TTC549 (cell line): ENCODE results near the gene SLC16A6.
"Not testable (repeated sequence)": the region's sequence is repeated elsewhere in the genome, so short reads cannot be mapped to it uniquely, and the experiment has no call there.

Experiments used
- FAIRE-seq: peaks from 2 replicates; lab custom pipeline; 2012; peaks lifted over from hg19 to GRCh38; lab: Jason Lieb, UNC

Gene SLC16A6

DNA sequence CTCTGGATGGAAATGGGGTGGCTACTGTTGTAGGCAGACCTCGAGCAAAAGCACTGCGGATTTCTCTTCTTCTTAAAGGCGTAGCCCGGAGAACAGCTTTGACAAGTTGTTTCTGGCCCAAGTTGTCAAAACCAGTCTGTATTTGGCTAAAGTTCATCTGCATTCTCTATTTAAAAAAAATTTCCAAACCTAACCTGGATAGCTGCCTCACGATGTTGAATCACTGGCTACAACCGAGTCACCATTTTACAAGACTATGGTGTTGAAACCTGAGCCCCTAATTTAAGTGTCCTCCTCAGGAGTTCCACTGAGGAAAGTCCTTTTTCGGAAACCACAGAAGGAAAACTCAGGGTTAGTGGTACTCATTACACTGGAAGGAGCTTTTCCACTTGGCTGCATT is 1.5 kb downstream of the SLC16A6 start:
- no peak for FAIRE-seq

DNA sequence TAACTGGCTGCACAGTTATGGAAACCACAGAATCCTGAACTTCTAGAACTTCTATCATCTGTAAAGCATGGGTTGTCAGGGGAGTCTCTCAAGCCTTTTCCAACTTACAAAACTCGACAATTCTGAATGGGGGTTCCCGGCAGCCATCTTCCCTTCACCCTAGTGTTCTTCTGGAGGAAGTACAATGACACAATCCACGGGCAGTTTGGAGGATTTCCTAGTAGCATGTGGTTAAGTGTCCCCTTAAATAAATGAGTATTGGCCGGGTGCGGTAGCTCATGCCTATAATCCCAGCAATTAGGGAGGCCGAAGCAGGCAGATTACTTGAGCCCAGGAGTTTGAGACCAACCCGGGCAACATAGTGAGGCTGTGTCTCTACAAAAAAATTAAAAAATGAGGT is 2.1 kb downstream of the SLC16A6 start:
- FAIRE-seq, result no peak

DNA sequence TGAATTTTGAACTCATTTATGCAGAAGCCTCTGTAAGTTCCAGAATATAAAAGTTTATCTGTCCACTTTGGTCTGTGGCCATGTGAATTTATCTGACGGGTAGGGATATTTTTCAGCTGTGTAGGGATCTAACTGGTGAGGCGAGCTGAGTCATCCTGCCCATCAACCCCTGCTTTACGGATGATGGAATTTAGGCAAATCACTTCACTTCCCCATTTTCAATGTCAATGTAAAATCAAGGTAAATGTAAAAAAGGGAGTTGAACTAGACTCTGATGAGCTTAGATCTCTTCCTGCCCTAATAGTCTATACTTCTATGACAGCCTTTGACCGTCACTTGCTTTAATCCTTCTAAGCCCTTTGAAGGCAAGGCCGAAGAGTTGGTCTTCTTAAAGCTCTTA is 2.6 kb downstream of the SLC16A6 start:
- FAIRE-seq, result no peak

DNA sequence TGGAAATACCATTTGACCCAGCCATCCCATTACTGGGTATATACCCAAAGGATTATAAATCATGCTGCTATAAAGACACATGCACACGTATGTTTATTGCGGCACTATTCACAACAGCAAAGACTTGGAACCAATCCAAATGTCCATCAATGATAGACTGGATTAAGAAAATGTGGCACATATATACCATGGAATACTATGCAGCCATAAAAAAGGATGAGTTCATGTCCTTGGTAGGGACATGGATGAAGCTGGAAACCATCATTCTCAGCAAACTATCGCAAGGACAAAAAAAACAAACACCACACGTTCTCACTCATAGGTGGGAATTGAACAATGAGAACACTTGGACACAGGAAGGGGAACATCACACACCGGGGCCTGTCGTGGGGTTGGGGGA is 9.0 kb downstream of the SLC16A6 start:
- not testable (repeated sequence) for FAIRE-seq

DNA sequence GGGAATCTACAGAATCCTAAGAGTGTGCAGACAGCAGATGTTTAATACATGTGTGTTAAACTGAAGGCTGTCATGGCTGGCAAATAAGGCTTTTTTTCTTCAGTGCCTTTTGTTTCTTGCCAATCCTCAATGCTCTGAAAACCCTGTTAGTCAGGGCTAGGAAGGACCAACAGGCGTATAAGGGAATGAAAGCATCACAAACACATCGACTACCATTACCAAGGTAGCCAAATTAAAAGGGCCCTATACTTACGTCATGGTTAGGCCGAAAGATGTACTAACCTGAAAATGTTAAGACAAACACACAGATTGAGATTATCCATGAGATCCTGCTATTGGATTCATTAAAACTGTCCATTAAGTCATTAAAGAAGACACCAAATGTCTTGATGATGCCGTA is 13.1 kb downstream of the SLC16A6 start:
- no peak for FAIRE-seq

DNA sequence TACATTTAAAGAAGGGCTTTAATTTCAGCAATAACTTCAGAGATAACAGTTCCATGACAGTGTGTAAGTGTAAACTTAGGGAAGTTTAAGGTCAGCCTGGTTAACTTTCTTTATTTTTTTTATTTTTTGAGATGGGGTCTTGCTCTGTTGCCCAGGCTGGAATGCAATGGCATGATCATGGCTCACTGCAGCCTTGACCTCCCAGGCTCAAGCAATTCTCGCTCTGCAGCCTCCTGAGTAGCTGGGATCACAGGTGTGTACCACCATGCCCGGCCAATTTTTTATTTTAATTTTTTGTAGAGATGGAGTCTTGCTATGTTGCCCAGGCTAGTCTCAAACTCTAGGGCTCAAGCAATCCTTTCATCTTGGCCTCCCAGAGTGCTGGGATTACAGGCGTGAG is 14.6 kb downstream of the SLC16A6 start:
- not testable (repeated sequence) for FAIRE-seq

DNA sequence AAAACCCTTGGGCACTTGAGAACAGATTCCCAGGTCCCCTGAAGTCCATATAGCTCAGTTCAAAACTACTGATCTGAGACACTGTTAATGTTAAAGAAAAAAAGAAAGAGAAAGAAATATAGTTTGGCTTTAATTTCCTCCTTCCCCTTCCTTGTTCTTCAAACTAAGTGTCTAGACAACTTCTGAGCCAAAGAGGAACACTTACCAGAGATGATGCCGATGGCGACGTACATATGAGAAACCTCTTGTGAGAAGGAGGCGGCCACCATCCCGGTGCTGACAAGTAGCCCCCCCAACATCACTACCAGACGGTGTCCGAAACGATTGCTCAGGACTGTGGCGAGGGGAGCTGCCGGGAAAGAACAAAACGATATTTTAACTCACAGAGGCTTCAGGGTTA is 17.2 kb downstream of the SLC16A6 start:
- no peak for FAIRE-seq

DNA sequence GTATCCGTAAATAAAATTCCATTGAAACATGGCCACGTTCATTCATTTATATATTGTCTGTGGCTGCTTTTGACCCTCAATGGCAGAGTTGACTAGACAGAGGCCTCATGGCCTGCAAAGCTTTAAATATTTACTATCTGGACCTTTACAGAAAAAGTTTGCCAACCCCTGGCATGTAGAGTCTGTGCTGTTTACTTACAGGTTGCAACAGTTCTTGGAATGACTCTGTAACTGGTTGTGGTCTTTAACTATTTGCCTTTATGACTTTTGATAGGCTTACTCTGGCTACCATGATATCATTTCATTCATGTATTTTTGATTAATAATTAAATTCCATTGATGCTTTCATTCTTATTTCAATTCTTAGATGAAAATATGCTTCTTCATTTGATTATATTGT is 25.1 kb downstream of the SLC16A6 start:
- FAIRE-seq, result not testable (repeated sequence)

DNA sequence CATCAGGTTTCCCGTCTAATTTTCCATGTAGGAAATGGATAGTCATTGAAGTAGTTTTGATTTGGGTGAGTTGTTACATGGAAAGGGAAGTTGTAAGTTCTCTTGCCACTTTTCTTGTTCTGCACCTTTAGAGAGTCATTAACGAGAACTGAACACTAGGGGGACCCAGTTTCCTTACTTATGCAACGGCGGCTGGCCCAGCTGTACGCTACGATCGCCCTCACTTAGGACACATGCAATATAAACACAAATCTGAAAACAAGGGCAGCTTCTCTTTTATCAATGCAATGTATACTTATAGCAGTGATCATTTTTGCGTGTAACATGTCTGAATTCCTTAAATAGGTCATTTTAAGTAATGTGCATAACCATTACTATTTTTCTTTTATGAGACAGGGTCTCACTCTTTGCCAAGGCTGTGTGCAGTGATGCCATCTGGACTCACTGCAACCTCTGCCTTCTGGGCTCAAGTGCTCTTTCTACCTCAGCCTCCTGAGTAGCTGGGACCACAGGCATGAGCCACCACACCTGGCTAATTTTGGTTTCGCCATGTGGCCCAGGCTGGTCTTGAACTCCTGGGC is 27.7 kb downstream of the SLC16A6 start:
- FAIRE-seq, result peak; percentile 92

DNA sequence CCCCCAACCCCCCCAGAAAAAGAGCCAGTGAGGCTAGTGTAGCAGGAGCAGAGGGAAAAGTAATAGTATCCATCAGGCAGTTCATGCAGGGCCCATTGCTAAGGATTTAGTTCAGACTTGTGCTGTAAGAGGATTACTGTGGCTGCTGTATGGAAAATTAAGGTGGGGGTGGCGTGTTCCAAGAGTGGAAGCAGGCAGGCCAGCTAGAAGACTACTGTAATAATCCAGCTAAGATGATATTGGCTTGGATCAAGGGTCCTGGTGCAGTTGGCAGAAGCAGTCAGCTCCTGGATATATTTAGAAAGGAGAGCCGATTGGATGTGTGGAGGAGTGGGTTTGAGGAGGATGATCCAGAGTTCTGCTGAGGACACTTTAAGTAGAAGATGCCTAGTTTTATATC is 28.5 kb downstream of the SLC16A6 start:
- FAIRE-seq, result not testable (repeated sequence)

DNA sequence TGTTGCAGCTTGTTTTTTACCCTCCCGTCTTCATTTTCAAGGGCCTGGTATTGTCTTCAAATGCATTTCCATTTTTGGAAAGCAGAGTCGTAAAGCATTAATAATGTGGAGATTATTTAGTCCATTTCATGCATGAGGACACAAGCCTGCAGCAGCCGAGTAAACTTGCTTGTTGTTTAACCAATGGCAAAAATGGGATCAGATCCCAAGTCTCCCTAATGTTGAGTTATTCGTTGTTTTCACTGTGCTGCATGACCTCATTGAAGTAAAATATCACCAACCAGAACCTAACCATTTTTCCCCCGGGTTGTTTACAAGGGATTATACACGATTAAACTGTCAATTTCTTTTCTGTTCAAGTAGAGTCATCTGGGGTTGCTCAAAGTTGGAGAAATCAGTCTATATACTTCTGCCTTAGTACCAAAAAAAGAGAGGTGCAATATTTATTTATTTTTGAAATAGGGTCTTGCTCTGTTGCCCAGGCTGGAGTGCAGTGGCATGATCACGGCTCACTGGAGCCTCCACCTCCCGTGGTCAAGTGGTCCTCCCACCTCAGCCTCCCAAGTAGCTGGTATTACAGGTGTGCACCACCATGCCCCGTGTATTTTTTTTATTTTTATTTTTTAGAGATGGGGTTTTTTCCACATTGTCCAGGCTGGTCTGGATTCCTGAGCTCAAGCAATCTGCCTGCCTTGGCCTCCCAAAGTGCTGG is 30.7 kb downstream of the SLC16A6 start:
- FAIRE-seq, result no peak

DNA sequence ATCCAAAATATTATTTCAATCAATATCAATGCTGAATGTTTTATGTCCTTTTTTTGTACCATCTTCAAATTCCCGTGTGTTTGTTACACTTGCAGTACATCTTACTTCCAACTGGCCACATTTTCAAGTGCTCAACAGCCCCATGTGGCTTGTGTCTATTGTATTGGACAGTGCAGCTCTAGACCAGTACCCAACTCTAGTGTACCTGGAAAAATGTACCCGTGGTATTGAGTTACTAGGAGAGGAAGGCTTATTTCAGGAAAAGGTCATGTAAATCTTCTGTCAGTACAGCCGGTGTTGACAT is 31.3 kb downstream of the SLC16A6 start:
- FAIRE-seq, result not testable (repeated sequence)

DNA sequence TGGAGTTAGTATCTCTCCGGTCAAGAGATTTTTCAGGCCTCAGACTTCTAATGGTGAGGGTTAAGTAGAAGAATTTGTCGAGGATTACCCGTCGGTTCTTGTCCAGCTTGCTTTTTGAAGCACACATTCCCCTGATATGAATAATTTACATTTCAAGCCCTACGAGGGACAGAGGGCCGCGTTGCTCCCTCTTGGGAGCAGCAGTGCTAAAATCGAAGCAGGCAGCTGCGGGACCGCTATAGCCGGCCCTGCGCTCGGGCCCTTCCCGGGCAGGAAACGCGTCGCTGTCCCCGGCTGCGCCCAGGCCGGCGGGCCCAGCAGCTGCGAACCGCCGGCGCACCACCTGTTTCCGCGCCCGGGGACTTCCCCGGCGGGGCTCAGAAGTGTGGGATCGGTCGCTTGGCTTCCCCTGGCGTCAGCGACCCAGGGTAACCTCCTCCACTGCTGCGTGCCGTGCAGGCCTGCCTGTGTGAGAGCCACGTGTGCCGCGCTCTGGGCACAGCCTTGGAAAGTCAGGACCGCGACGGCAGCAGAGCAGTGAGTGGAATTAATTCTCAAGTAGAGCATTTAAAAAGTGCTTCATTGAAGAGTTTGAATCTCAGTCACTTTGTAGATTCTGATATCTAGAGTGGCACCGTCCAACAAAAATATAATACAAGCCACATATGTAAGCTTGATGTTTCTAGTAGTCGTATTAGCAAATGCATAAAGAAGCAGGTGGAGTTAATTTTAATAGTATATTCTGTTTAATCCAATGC is 31.9 kb downstream of the SLC16A6 start:
- FAIRE-seq, result not testable (repeated sequence)

DNA sequence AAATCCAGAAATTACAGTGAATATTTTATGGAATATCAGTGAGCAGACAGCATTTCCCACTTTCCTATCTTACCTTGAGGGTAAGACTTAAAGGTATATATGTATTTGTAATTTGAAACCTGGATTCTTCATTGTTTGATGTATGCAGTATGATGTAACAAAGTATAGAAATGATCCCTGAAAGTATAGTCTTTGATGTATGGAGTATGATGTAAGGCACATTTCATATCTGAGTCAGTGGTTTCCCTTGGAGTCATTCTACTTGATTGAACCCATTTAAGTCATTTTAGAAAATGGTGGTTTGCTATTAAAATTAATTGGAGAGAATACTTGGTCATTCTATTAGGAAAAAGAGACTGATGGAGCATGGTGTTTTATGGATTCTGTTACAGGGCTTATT is 33.0 kb downstream of the SLC16A6 start:
- no peak for FAIRE-seq

DNA sequence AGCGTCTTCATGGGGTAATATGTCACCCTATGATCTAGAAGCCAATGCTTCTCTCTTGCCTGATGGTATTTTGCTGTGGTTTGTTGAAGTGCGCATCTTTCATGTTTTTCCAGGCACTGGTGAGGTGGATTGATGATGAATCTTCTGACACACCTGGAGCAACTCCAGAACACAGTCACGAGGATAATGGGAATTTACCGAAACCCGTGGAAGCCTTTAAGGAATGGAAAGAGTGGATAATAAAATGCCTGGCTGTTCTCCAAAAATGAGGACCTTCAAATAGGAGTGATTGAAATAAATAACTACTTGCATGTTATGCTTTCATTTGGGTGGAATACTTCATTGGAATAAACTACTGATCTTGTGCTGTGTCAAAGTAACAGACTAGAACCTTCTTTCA is 34.2 kb downstream of the SLC16A6 start:
- not testable (repeated sequence) for FAIRE-seq

DNA sequence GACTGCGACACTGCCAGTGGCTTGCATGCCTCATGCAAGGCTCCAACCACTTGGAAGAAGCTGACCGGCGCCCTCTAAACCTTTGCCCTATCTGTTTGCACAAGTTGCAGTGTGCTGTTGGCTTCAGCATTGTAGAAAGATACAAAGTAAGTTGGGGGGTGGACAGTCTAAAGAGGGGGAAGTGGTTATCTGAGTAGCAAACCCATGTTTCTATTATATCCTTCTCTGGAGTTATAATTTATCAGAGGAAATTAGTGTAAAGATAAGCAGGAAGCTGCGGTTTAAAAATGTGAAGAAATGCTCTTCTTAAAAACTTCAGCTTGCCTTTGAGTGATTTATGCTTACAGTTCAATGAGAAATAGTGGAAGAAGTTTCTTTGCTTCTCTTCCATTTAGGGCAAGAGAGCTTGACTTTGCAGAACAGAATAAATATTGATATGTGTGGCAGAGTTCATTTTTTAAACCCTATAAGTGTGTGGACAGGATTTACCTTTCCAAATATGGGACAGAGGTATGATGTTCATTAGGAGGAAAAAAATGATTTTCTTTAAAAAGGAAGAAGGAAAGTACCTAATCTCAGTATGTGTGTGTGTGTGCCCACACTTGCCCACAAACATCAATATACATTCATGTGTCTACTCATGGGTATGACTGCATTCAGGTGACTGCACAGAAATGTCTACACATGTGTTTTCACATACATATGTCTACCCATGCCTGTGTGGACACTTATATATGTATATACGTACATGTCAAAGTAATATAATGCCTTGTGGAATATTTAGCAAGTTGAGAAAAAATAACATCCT is 35.0 kb downstream of the SLC16A6 start:
- FAIRE-seq, result no peak

DNA sequence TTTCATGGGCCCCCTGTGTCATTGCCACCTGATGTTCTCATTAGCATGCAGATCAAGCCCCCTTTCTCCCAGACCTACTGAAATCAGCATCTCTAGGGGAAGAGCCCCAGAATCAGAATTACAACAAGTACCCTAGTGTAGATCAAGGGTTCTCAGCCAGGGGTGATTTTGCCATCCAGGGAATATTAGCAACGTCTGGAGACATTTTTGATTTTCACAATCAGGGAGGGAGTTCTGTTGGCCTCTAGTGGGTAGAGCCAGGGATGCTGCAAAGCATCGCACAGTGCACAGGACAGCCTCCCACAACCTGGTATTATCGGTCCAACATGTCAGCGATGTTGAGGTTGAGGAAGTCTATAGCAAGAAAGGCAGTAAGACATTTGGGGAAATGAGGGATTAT is 35.8 kb downstream of the SLC16A6 start:
- FAIRE-seq, result no peak

DNA sequence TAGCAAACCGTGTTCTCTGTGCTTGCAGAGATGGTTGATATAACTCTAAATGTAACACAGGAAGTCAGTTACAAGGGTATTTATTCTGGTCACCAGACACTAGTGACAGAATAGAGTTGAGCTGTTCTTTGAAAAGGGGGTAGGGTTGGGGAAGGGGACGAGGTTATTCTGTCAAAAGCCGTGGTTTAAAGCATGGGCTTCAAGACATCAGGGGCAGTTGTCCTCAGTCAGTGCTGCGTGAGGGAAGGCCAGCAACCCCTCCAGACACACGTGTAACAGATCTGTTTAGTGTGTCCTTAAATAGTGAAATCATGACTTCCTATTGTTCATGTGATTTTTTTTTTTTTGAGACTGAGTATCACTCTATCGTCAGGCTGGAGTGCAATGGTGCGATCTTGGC is 37.5 kb downstream of the SLC16A6 start:
- not testable (repeated sequence) for FAIRE-seq

DNA sequence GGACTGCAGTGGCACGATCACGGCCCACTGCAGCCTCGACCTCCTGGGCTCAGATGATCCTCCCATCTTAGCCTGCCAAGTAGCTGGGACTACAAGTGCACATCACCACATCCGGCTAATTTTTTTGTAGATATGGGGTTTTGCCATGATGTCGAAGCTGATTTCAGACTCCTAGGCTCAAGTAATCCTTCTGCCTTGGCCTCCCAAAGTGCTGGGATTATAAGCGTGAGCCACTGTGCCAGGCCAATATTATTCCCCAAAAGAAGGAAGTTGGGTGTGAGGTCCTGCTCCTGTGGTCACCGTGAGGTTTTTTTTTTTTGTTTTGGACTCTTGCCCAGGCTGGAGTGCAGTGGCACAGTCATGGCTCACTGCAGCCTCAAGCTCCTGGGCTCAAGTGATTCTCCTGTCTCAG is 41.6 kb downstream of the SLC16A6 start:
- FAIRE-seq, result no peak

DNA sequence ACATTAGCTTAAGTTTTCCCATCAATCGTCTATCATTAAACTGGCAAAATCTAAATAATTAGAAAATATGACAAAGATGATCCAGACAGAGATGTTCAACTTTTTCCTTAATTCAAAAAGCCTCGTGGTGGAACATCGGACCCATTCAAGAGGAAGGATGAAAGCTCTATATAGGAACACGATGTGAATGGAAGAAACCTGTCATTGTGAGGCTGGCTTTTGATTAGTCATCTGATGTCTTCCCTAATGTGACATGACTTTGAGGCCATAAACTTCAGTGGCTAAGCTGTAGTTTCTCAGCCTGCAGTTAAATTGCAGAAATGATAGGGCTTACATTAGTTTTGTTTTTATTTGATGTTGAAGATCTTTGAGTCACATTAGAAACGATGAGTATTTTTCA is 42.0 kb downstream of the SLC16A6 start:
- no peak for FAIRE-seq

DNA sequence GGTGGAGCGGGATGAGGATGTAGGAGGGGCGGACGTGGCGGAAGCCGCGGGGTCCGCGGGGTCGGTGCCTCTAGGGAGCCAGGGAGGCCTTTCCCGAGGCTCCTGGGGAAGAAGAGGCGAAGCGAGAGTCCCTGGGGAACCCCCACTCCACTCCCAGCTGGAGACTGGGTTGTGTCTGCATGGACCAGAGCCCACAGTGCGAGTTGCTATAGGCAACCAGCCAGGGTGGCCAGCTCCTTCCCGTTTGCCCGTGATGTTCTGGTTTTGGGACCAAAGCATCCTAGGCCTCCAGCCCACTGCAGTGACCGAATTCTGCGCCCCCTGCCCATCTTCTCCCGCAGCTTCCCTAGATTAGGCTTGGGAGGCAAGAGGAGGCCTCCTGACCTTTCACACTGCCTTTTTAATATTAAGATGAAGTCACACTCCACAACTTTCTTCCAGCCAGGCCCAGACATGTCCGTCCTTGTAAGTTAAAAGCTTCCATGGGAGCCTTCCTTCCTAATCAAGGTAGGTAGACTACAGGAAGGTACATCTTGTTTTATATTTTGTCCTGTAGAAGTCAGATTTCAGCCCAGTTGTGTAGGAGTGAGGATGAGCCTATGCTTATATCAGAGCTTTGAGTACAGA is 42.6 kb downstream of the SLC16A6 start:
- no peak for FAIRE-seq

DNA sequence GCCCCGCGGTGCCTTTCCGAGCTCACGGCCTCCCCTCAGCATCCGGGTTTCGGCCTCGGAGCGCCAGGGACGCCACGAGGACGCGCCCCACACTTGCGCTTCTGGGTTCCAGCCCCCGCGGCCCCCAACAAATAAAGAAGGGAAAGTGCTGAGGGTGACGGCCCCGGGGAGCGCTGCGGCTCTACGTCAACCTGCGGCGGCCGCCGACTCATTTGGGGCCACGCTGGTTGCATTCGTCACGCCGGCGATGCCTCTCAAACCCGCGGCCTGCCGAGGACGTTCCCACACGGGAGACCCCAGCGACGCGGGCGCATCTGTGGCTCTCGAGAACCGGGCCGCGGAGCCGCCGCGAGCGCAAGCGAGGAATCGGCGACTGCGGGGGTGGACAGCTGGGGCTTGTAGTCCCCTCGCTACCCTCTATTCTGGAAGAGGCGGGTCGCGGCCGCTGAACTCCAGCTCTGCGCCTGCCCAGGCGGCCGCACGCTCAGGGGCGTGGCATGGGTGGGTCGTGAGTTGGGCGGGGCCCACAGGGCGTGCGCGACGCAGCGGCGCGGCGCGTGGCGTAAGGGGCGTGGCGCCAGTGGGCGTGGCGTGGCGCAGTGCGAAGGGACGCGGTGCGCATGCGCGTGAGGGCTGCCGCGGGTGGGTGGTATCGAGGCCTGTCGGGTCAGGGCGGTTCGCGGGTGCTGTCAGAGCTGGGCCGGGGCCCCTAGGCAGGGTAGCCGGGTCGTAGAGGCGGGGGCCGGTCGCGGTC is 43.3 kb downstream of the SLC16A6 start, which contains the start of gene AMZ2:
Gene AMZ2, plus strand, starts transcription at position 599 of the 754 bp plus-strand sequence. CDS start 2,145 bp downstream, outside the sequence.
- FAIRE-seq, result no peak
